Measurements from ENCODE around the gene DDX5.
A peak's percentile ranks its signal among the peaks of the same experiment; 100 is the strongest.

DNA sequence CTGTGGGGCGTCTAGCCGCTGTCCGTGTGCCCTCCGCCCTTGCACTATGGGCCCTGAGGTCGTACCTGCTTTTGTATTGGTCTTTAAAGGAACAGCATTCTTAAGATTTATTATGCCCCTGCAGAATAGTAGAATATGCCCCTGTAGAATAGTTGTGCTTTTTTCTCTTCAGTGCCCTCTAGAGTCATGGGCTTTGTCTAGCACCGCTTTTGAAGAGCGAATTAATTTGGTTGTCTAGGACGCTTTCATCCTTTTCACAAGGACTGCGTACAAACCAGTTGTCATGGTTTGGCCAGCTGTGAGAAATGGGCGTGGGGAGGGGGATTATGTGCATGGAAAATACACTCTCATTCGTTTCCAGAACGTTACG, 1.3 kb upstream of the DDX5 start:
- no peak for TF ChIP-seq POLR2AphosphoS5 (IDR thresholded peaks at IDR 0.05; ENCODE audit: low read depth, low read length)
- TF ChIP-seq TAF1 (IDR thresholded peaks at IDR 0.05; ENCODE audit: borderline replicate concordance, insufficient read depth, low read length) = no peak
- TF ChIP-seq SIN3A (IDR thresholded peaks at IDR 0.05; ENCODE audit: borderline replicate concordance, insufficient read depth, low read length) = peak; percentile 86; the same call in 1 of the 2 replicates
- TF ChIP-seq REST (IDR thresholded peaks at IDR 0.05; ENCODE audit: insufficient read depth in 1 of 2, low read depth in 2 of 2, low read length in 2 of 2) = no peak

All from PFSK-1 (cell line).